ENCODE data around the gene PHC2. TPM values are rescaled to one million over a fixed set of nuclear protein-coding genes. Genes with fewer than 3 reads are reported as not detected.

The PHC2 gene
- total and polyA plus RNA-seq, 7 experiments from 2014 or later: 10.0 to 45.5 (median 35.0) TPM

GRCh38 chr1:33288976-33289857 lies 141.7 kb downstream of the PHC2 start:
- no peak for ATAC-seq
- Mint-ChIP-seq H3K36me3 (peaks cover 7 to 53% (median 20%) of the 10 kb centered on the region in 5 donors), H3K27ac (peak overlapping the region in 4 of 9 donors; percentile 42 to 69 (median 52)), H3K4me1 (peaks cover 0 to 14% (median 6%) of the 10 kb centered on the region in 7 donors), H3K27me3 (no peaks in the 10 kb centered on the region), H3K4me3 (no peak overlapping the region), H3K9me3 (peaks cover 0 to 5% (median 0%) of the 10 kb centered on the region in 11 donors)
- peaks cover 0 to 33% (median 0%) of the 10 kb centered on the region in 3 experiments for H3K36me3 ChIP-seq (ENCODE audit: control insufficient read depth in 2 of 3, insufficient read depth in 3 of 3, low read length in 3 of 3)
- no peak overlapping the region for H3K4me3 ChIP-seq (ENCODE audit: low read length)
- no peak for DNase-seq
- intact Hi-C loops (cut with micrococcal nuclease): loop anchor here in 1 of 2 donors (2.0 kb wide), 1 partner anchor 14 kb away; no protein-coding TSS in a partner anchor
- H3K9me3 ChIP-seq (ENCODE audit: control insufficient read depth in 2 of 3, low read length in 3 of 3): no peaks in the 10 kb centered on the region
- ChIA-PET CTCF (no interaction called here), POLR2A (no interaction called here)
- H3K27me3 ChIP-seq (ENCODE audit: control insufficient read depth in 2 of 2, insufficient read depth in 2 of 2, low read length in 2 of 2): no peaks in the 10 kb centered on the region
- H3K4me1 ChIP-seq (ENCODE audit: control insufficient read depth in 2 of 2, insufficient read depth in 2 of 2, low read length in 2 of 2): no peaks in the 10 kb centered on the region
- no peak overlapping the region for H3K27ac ChIP-seq (ENCODE audit: low read depth, low read length)

- Mint-ChIP-seq H3K27me3 (no peaks in the 10 kb centered on the region), H3K9me3 (peaks cover 0 to 5% (median 0%) of the 10 kb centered on the region in 11 donors), H3K27ac (peak overlapping the region in 3 of 9 donors; percentile 18 to 79 (median 18)), H3K36me3 (peaks cover 7 to 43% (median 16%) of the 10 kb centered on the region in 5 donors), H3K4me1 (peaks cover 0 to 7% (median 3%) of the 10 kb centered on the region in 7 donors), H3K4me3 (no peak overlapping the region)
- H3K27ac ChIP-seq (ENCODE audit: low read depth, low read length): no peak overlapping the region
- H3K27me3 ChIP-seq (ENCODE audit: control insufficient read depth in 2 of 2, insufficient read depth in 2 of 2, low read length in 2 of 2): no peaks in the 10 kb centered on the region
- no peak overlapping the region for H3K4me3 ChIP-seq (ENCODE audit: low read length)
- no peaks in the 10 kb centered on the region for H3K4me1 ChIP-seq (ENCODE audit: control insufficient read depth in 2 of 2, insufficient read depth in 2 of 2, low read length in 2 of 2)
- DNase-seq: no peak
- CTCF ChIA-PET: no interaction called here
- ATAC-seq: no peak
- POLR2A ChIA-PET: no interaction called here
- intact Hi-C loops (cut with micrococcal nuclease): no loop called here
- H3K9me3 ChIP-seq (ENCODE audit: control insufficient read depth in 2 of 3, low read length in 3 of 3): no peaks in the 10 kb centered on the region
- H3K36me3 ChIP-seq (ENCODE audit: control insufficient read depth in 2 of 3, insufficient read depth in 3 of 3, low read length in 3 of 3): peaks cover 0 to 40% (median 0%) of the 10 kb centered on the region in 3 experiments
Observed at GRCh38 chr1:33287317-33287716, 143.6 kb downstream of the PHC2 start.

- ChIA-PET CTCF (no interaction called here), POLR2A (no interaction called here)
- Mint-ChIP-seq H3K36me3 (peaks cover 12 to 50% (median 20%) of the 10 kb centered on the region in 5 donors), H3K4me1 (peaks cover 0 to 8% (median 3%) of the 10 kb centered on the region in 7 donors), H3K27ac (peak overlapping the region in 3 of 9 donors; percentile 18 to 79 (median 21)), H3K4me3 (no peak overlapping the region), H3K27me3 (no peaks in the 10 kb centered on the region), H3K9me3 (peaks cover 0 to 5% (median 0%) of the 10 kb centered on the region in 11 donors)
- Histone ChIP-seq H3K27me3 (ENCODE audit: control insufficient read depth in 2 of 2, insufficient read depth in 2 of 2, low read length in 2 of 2) (no peaks in the 10 kb centered on the region), H3K9me3 (ENCODE audit: control insufficient read depth in 2 of 3, low read length in 3 of 3) (no peaks in the 10 kb centered on the region), H3K4me3 (ENCODE audit: low read length) (no peak overlapping the region), H3K36me3 (ENCODE audit: control insufficient read depth in 2 of 3, insufficient read depth in 3 of 3, low read length in 3 of 3) (peaks cover 0 to 47% (median 5%) of the 10 kb centered on the region in 3 experiments), H3K27ac (ENCODE audit: low read depth, low read length) (no peak overlapping the region), H3K4me1 (ENCODE audit: control insufficient read depth in 2 of 2, insufficient read depth in 2 of 2, low read length in 2 of 2) (no peaks in the 10 kb centered on the region)
- ATAC-seq (no peak), DNase-seq (no peak)
- intact Hi-C loops (cut with micrococcal nuclease): no loop called here
Observed at GRCh38 chr1:33286451-33287185, 144.3 kb downstream of the PHC2 start.

DNA sequence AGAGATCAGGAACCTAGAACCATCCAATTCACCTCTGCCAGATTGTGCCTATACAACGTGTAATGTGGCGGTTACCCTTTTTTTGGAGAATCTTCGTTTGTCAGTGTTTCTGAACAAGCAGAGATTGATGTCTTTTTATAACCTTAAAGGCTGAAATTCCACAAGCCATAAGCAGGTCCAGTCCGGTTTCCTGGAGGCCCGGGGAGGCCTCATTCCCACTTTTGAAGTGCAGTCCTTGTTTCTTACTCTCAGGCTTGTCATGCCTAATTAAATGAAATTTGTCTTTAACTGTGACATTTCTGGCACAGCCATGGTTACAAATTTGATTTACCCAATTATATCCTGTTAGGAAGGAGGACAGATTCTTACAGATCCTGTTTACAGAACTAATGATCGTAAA lies 146.8 kb downstream of the PHC2 start:
- Histone ChIP-seq H3K9me3 (ENCODE audit: control insufficient read depth in 2 of 3, low read length in 3 of 3) (no peaks in the 10 kb centered on the region), H3K4me1 (ENCODE audit: control insufficient read depth in 2 of 2, insufficient read depth in 2 of 2, low read length in 2 of 2) (no peaks in the 10 kb centered on the region), H3K27ac (ENCODE audit: low read depth, low read length) (no peak overlapping the region), H3K27me3 (ENCODE audit: control insufficient read depth in 2 of 2, insufficient read depth in 2 of 2, low read length in 2 of 2) (no peaks in the 10 kb centered on the region), H3K36me3 (ENCODE audit: control insufficient read depth in 2 of 3, insufficient read depth in 3 of 3, low read length in 3 of 3) (peaks cover 0 to 58% (median 14%) of the 10 kb centered on the region in 3 experiments), H3K4me3 (ENCODE audit: low read length) (no peak overlapping the region)
- no peaks in the 10 kb centered on the region for H3K27me3 Mint-ChIP-seq
- peaks cover 8 to 50% (median 19%) of the 10 kb centered on the region in 5 donors for H3K36me3 Mint-ChIP-seq
- peaks cover 0 to 2% (median 0%) of the 10 kb centered on the region in 11 donors for H3K9me3 Mint-ChIP-seq
- no peak overlapping the region for H3K4me3 Mint-ChIP-seq
- H3K27ac Mint-ChIP-seq: no peak overlapping the region
- ChIA-PET CTCF (no interaction called here), POLR2A (no interaction called here)
- H3K4me1 Mint-ChIP-seq: peaks cover 0 to 7% (median 3%) of the 10 kb centered on the region in 7 donors
- DNase-seq: no peak
- ATAC-seq: no peak
- intact Hi-C loops (cut with micrococcal nuclease): no loop called here

- H3K36me3 ChIP-seq (ENCODE audit: control insufficient read depth in 2 of 3, insufficient read depth in 3 of 3, low read length in 3 of 3): peaks cover 0 to 60% (median 14%) of the 10 kb centered on the region in 3 experiments
Observed at GRCh38 chr1:33282791-33283190, 148.1 kb downstream of the PHC2 start.

DNA sequence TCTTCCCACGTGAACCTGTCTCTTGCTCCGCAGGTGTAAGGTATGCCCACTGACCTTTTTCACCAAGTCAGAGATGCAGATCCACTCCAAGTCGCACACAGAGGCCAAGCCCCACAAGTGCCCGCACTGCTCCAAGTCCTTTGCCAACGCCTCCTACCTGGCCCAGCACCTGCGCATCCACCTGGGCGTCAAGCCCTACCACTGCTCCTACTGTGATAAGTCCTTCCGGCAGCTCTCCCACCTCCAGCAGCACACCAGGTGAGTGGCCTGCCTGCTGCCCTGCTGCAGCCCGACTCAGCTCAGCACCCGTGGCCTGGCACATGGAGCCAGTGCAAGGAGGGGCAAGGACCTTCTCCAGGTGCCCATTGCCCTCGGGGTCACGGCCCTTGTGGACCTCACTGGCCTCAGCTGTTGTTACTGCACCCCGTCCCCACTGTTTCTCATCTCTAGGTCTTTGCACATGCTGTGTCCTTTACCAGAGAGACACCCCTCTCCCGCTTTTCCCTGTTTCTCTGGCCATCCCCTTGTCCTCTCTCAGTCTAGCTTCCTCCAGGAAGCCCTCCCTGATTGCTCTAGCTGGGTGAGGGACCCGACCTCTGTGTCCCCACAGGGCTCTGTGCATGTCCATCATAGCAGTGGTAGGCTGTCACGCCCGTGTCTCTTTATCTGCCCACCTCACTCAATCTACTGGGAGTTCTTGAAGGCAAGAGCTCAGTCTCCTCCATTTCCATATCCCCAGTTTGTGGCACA lies 149.2 kb downstream of the PHC2 start:
- Mint-ChIP-seq H3K27ac (peak overlapping the region in 1 of 9 donors; percentile 52), H3K9me3 (no peaks in the 10 kb centered on the region), H3K27me3 (no peaks in the 10 kb centered on the region), H3K36me3 (peaks cover 5 to 41% (median 14%) of the 10 kb centered on the region in 5 donors), H3K4me3 (no peak overlapping the region), H3K4me1 (peaks cover 0 to 8% (median 0%) of the 10 kb centered on the region in 7 donors)
- CTCF ChIA-PET: no interaction called here
- H3K27ac ChIP-seq (ENCODE audit: low read depth, low read length): no peak overlapping the region
- POLR2A ChIA-PET: no interaction called here
- ATAC-seq: no peak
- intact Hi-C loops (cut with micrococcal nuclease): no loop called here
- no peaks in the 10 kb centered on the region for H3K4me1 ChIP-seq (ENCODE audit: control insufficient read depth in 2 of 2, insufficient read depth in 2 of 2, low read length in 2 of 2)
- H3K36me3 ChIP-seq (ENCODE audit: control insufficient read depth in 2 of 3, insufficient read depth in 3 of 3, low read length in 3 of 3): peaks cover 0 to 71% (median 14%) of the 10 kb centered on the region in 3 experiments
- H3K27me3 ChIP-seq (ENCODE audit: control insufficient read depth in 2 of 2, insufficient read depth in 2 of 2, low read length in 2 of 2): no peaks in the 10 kb centered on the region
- no peaks in the 10 kb centered on the region for H3K9me3 ChIP-seq (ENCODE audit: control insufficient read depth in 2 of 3, low read length in 3 of 3)
- no peak for DNase-seq
- no peak overlapping the region for H3K4me3 ChIP-seq (ENCODE audit: low read length)

More at GRCh38 chr1:33282791-33283190, 148.1 kb downstream of the PHC2 start:
- ChIA-PET CTCF (no interaction called here), POLR2A (interaction anchor here (0.7 kb wide), 1 partner anchor 42 kb away, joined by 3 read pairs; no protein-coding TSS in a partner anchor)
- Mint-ChIP-seq H3K4me3 (no peak overlapping the region), H3K27ac (peak overlapping the region in 1 of 9 donors; percentile 2), H3K27me3 (no peaks in the 10 kb centered on the region), H3K4me1 (peaks cover 0 to 6% (median 0%) of the 10 kb centered on the region in 7 donors), H3K9me3 (no peaks in the 10 kb centered on the region), H3K36me3 (peaks cover 6 to 45% (median 14%) of the 10 kb centered on the region in 5 donors)
- Histone ChIP-seq H3K4me1 (ENCODE audit: control insufficient read depth in 2 of 2, insufficient read depth in 2 of 2, low read length in 2 of 2) (no peaks in the 10 kb centered on the region), H3K27ac (ENCODE audit: low read depth, low read length) (no peak overlapping the region), H3K4me3 (ENCODE audit: low read length) (no peak overlapping the region), H3K9me3 (ENCODE audit: control insufficient read depth in 2 of 3, low read length in 3 of 3) (no peaks in the 10 kb centered on the region), H3K27me3 (ENCODE audit: control insufficient read depth in 2 of 2, insufficient read depth in 2 of 2, low read length in 2 of 2) (no peaks in the 10 kb centered on the region)
- no peak for ATAC-seq
- no peak for DNase-seq
- intact Hi-C loops (cut with micrococcal nuclease): no loop called here

Measured in naive thymus-derived CD4-positive, alpha-beta T cell (primary cell).